ENCODE measurements around the gene XRCC1. TPM values are rescaled to one million over a fixed set of nuclear protein-coding genes. Genes with fewer than 3 reads are reported as not detected.

The XRCC1 gene
- total and polyA plus RNA-seq, 10 of the 15 experiments (the other 5 are each of a cell fraction or from before 2014, with no cell fraction given): 2.0 to 51.1 (median 33.7) TPM

- Histone ChIP-seq H3K4me2 (ENCODE audit: control insufficient read depth, insufficient read depth) (no peak overlapping the region), H3K27ac (ENCODE audit: control insufficient read depth, insufficient read depth) (no peak overlapping the region), H4K20me1 (ENCODE audit: control insufficient read depth, insufficient read depth) (no peaks in the 10 kb centered on the region), H3K4me3 (no peak overlapping the region), H3K9me3 (replicated peaks; ENCODE audit: control insufficient read depth, insufficient read depth, low read length) (no peaks in the 10 kb centered on the region), H3K9ac (ENCODE audit: control insufficient read depth, insufficient read depth, low read length) (no peak overlapping the region), H3K79me2 (ENCODE audit: control insufficient read depth, insufficient read depth, low read length) (no peaks in the 10 kb centered on the region), H3K4me1 (ENCODE audit: control insufficient read depth, insufficient read depth, low read length) (no peaks in the 10 kb centered on the region), H3K27me3 (replicated peaks in 1 of 2; ENCODE audit: control insufficient read depth in 2 of 2, insufficient read depth in 2 of 2, low read length in 1 of 2) (no peaks in the 10 kb centered on the region), H2AFZ (ENCODE audit: control insufficient read depth, low read depth, low read length) (no peak overlapping the region), H3K36me3 (ENCODE audit: control insufficient read depth in 2 of 2, insufficient read depth in 2 of 2, low read length in 1 of 2) (peaks cover 11 to 13% of the 10 kb centered on the region in 2 experiments; a peak in 3 of 4 replicates)
- no TSS peak for BruUV-seq (replicated peaks)
- CTCF ChIA-PET: interaction anchor here (0.5 to 10.1 kb wide), 35 partner anchors 8 to 518 kb away, joined by 3 to 169 read pairs (median 4); partner anchors contain the start of genes IRGQ, PINLYP, XRCC1 and ZNF428
- intact Hi-C loops (cut with micrococcal nuclease; ENCODE audit: unreplicated experiment) (loop anchor here (1.0 kb wide), 1 partner anchor 39 kb away; no protein-coding TSS in a partner anchor), in situ Hi-C loops (cut with MboI) (no loop called here)
- WGBS (ENCODE audit: insufficient coverage, insufficient replicate concordance, low lambda C conversion rate, missing lambda C conversion rate): 26% methylated on average over 8 of the region's 8 CpGs
- RAD21 ChIA-PET (ENCODE audit: unreplicated experiment): interaction anchor here (0.6 to 4.8 kb wide), 13 partner anchors 16 to 254 kb away, joined by 3 to 92 read pairs (median 4); partner anchors contain the start of genes IRGQ and ZNF576
- ATAC-seq (peak; percentile 94), FAIRE-seq (peak; percentile 18), DNase-seq (ENCODE audit: low read depth, low spot score) (no peak)
- SMC1A ChIA-PET (ENCODE audit: uncharacterized antibody, unreplicated experiment): interaction anchor here (0.8 to 3.4 kb wide), 25 partner anchors 10 to 254 kb away, joined by 3 to 59 read pairs (median 4); partner anchors contain the start of genes IRGQ, PINLYP, XRCC1 and ZNF575
- POLR2A ChIA-PET: interaction anchor here (1.0 kb wide), 1 partner anchor 39 kb away, joined by 3 read pairs; no protein-coding TSS in a partner anchor
- peak; percentile 50; the same call in 1 of the 2 replicates for TF ChIP-seq SMARCA5 (IDR thresholded peaks at IDR 0.05)
- no peak for TF ChIP-seq USF2 (IDR thresholded peaks at IDR 0.05; ENCODE audit: borderline replicate concordance, low read depth, low read length)
- TF ChIP-seq RAD21 (IDR thresholded peaks at IDR 0.05; ENCODE audit: insufficient read depth, low read depth, low read length): peak; percentile 75
- TF ChIP-seq SMC3 (IDR thresholded peaks at IDR 0.05; ENCODE audit: borderline replicate concordance, low read length): peak; percentile 72; the same call in 1 of the 2 replicates
- TF ChIP-seq E2F8 (IDR thresholded peaks at IDR 0.05; ENCODE audit: low read depth, partially characterized antibody): no peak
- no peak for TF ChIP-seq ETV6 (conservative IDR thresholded peaks at IDR 0.05 in 1 of 2, IDR thresholded peaks at IDR 0.05 in 1 of 2; ENCODE audit: borderline replicate concordance in 1 of 2, low read depth in 1 of 2)
- TF ChIP-seq HSF1 (IDR thresholded peaks at IDR 0.05; ENCODE audit: low read depth, low read length): no peak
- TF ChIP-seq NFIC (IDR thresholded peaks at IDR 0.05; ENCODE audit: low read depth, low read length): no peak
- no peak for TF ChIP-seq PKNOX1 (IDR thresholded peaks at IDR 0.05)
- TF ChIP-seq IRF4 (IDR thresholded peaks at IDR 0.05; ENCODE audit: low read depth, low read length): no peak
- TF ChIP-seq NFYB (IDR thresholded peaks at IDR 0.05; ENCODE audit: insufficient read depth, low read depth, low read length): no peak
- no peak for TF ChIP-seq BCLAF1 (IDR thresholded peaks at IDR 0.05)
These were observed 20.0 kb downstream of the XRCC1 start for GRCh38 chr19:43555185-43555770.

Measured in GM12878 (cell line).